K562 (cell line): ENCODE results near the gene NT5DC4. TPM values are rescaled to one million over a fixed set of nuclear protein-coding genes. Genes with fewer than 3 reads are reported as not detected.

Experiments
- BCOR ChIP-seq: fragments of 450-650 bp; IDR thresholded peaks from 2 replicates; pipeline ENCODE4 v1.6.1; 2016
- CEBPB ChIP-seq: fragments of 450-650 bp; IDR thresholded peaks from 2 replicates; pipeline ENCODE4 v1.6.1; 2016; ENCODE audit warnings: missing genetic modification characterization, missing compliant biosample characterization
- CREM ChIP-seq: IDR thresholded peaks from 2 replicates; pipeline ENCODE4 v1.6.1; 2014; ENCODE audit warnings: antibody characterized with exemption, low read depth
- CXXC5 ChIP-seq: fragments of 250-450 bp; sonication (Bioruptor Pico); IDR thresholded peaks from 2 replicates; pipeline ENCODE4 v1.8.0; 2022; ENCODE audit warnings: inconsistent platforms, mild to moderate bottlenecking, moderate library complexity
- JUND ChIP-seq, 2 experiments: IDR thresholded peaks; 2 replicates in 1 of 2; 3 replicates in 1 of 2; pipeline ENCODE4 v1.6.1; 2011; ENCODE audit warnings: borderline replicate concordance in 2 of 2, low read depth in 2 of 2, low read length in 2 of 2, improper control_type of control experiment in 1 of 2, missing biosample characterization in 1 of 2, missing genetic modification characterization in 1 of 2, missing genetic modification reagents in 1 of 2
- KDM4B ChIP-seq, 2 experiments: fragments of 450-650 bp in 1 of 2; sonication (generic) in 1 of 2; IDR thresholded peaks; 2 replicates each; pipeline ENCODE4 v1.6.1; 2016 to 2017; ENCODE audit warnings: borderline replicate concordance in 2 of 2, antibody characterized with exemption in 1 of 2, low read depth in 1 of 2, mild to moderate bottlenecking in 1 of 2
- MYNN ChIP-seq, 2 experiments: sonication (generic); formaldehyde crosslinking in 1 of 2; IDR thresholded peaks; 2 replicates each; pipeline versions ENCODE4 v1.5.0 to v1.6.1; 2016 to 2020; ENCODE audit warnings: antibody characterized with exemption in 1 of 2, missing genetic modification reagents in 1 of 2
- RAD21 ChIP-seq, 2 experiments: fragments of 250-450 bp in 1 of 2; fragments of 450-650 bp in 1 of 2; sonication (Bioruptor Pico) in 1 of 2; formaldehyde crosslinking in 1 of 2; IDR thresholded peaks in 1 of 2; conservative IDR thresholded peaks in 1 of 2; 2 replicates each; pipeline versions ENCODE4 v1.4.0 to v1.8.0; 2020 to 2022; ENCODE audit warnings: mild to moderate bottlenecking in 2 of 2, moderate library complexity in 1 of 2
- RHOXF2B ChIP-seq: fragments of 250-450 bp; sonication (Bioruptor Pico); conservative IDR thresholded peaks from 2 replicates; pipeline ENCODE4 v1.5.1; 2021
- SMAD4 ChIP-seq: fragments of 250-450 bp; sonication (Bioruptor Pico); conservative IDR thresholded peaks from 2 replicates; pipeline ENCODE4 v1.8.0; 2021; ENCODE audit warnings: inconsistent platforms, mild to moderate bottlenecking, moderate library complexity
- SPI1 ChIP-seq: IDR thresholded peaks from 2 replicates; pipeline ENCODE4 v1.6.1; 2011; ENCODE audit warnings: low read depth, low read length, control low read depth, borderline replicate concordance
- ZNF408 ChIP-seq: fragments of 250-450 bp; sonication (Bioruptor Pico); IDR thresholded peaks from 2 replicates; pipeline ENCODE4 v1.4.0; 2020; ENCODE audit warnings: low read depth, mild to moderate bottlenecking, moderate library complexity
- ZNF589 ChIP-seq: fragments of 200-800 bp; sonication (Bioruptor generic); IDR thresholded peaks from 2 replicates; pipeline ENCODE4 v1.6.1; 2016; ENCODE audit warnings: low read depth, missing genetic modification characterization, missing compliant biosample characterization
- polyA plus RNA-seq, 8 experiments: library from polyadenylated mRNA; depleted of rRNA in 4 of 8; stranded (reverse) in 5 of 8; unstranded in 3 of 8; fragments of >200 nt; fragmentation: Nextera tagmentation in 2 of 8; fragmentation: Illumina TruSeq in 1 of 8; extraction: Ambion mirVana in 2 of 8; extraction: Trizol in 1 of 8; gene quantifications; 2 replicates each; pipeline versions ENCODE4 v1.2.1 to v1.2.3, GENCODE V29; 2011 to 2014; ENCODE audit warnings: inconsistent platforms in 1 of 8, missing spikeins in 1 of 8
- total RNA-seq, 7 experiments: library from RNA; depleted of rRNA in 6 of 7; stranded (reverse); fragments of >200 nt in 6 of 7; fragmentation: Illumina TruSeq in 2 of 7; extraction: Trizol in 2 of 7; gene quantifications; 2 replicates each; pipeline versions ENCODE4 v1.2.1 to v1.2.3, GENCODE V29; 2011 to 2021; ENCODE audit warnings: low replicate concordance in 1 of 7

NT5DC4 gene
- total and polyA plus RNA-seq, 9 of the 15 experiments (the other 6 are each of a cell fraction or from before 2014, with no cell fraction given): 0.44 to 6.9 (median 2.5) TPM

- peak; percentile 55 for TF ChIP-seq JUND (IDR thresholded peaks at IDR 0.05; ENCODE audit: borderline replicate concordance, low read depth, low read length)
- peak; percentile 73; the same call in 1 of the 3 replicates for TF ChIP-seq JUND (tag; IDR thresholded peaks at IDR 0.05; ENCODE audit: borderline replicate concordance, low read depth, low read length)
- 0 out of 2 replicates have a peak, but pooled peaks have one; percentile 5 for TF ChIP-seq BCOR
- peak; percentile 73 for TF ChIP-seq CEBPB (tag)
- 0 out of 2 replicates have a peak, but pooled peaks have one; percentile 35 for TF ChIP-seq SMAD4
- peak; percentile 44; the same call in 1 of the 2 replicates for TF ChIP-seq CXXC5
- peak; percentile 38; the same call in 1 of the 2 replicates for TF ChIP-seq CREM
- TF ChIP-seq RHOXF2B (CRISPR knock-in tag): 0 out of 2 replicates have a peak, but pooled peaks have one; percentile 46
- TF ChIP-seq SPI1: peak; percentile 83; the same call in 1 of the 2 replicates
- TF ChIP-seq ZNF408 (CRISPR knock-in tag): no peak
- peak in 1 of 2 experiments; percentile 14; a peak in 2 of 4 replicates for TF ChIP-seq RAD21 (CRISPR knock-in tag; conservative IDR thresholded peaks at IDR 0.05 in 1 of 2, IDR thresholded peaks at IDR 0.05 in 1 of 2)
- no peak for TF ChIP-seq ZNF589
- TF ChIP-seq MYNN (IDR thresholded peaks at IDR 0.05): no peak
- TF ChIP-seq MYNN (CRISPR knock-in tag; IDR thresholded peaks at IDR 0.05): no peak
- TF ChIP-seq KDM4B (IDR thresholded peaks at IDR 0.05; ENCODE audit: borderline replicate concordance in 2 of 2, low read depth in 1 of 2): no peak
Measured at GRCh38 chr2:112674229-112674628, 46.6 kb upstream of the NT5DC4 start (continued).
